C4-2B (cell line): ENCODE measurements around the gene OVCH1.

Experiments used
- H3K27ac ChIP-seq: fragments of 450-650 bp; 2 replicates; pipeline ENCODE4 v1.5.1; 2017
- ZFX ChIP-seq: fragments of 450-650 bp; IDR thresholded peaks from 2 replicates; pipeline ENCODE4 v1.6.1; 2017
- TF ChIP-seq, protein P1 (sequence below): fragments of 450-650 bp; conservative IDR thresholded peaks from 2 replicates; pipeline ENCODE4 v1.5.1; 2017; ENCODE audit warnings: mild to moderate bottlenecking

OVCH1 gene

DNA sequence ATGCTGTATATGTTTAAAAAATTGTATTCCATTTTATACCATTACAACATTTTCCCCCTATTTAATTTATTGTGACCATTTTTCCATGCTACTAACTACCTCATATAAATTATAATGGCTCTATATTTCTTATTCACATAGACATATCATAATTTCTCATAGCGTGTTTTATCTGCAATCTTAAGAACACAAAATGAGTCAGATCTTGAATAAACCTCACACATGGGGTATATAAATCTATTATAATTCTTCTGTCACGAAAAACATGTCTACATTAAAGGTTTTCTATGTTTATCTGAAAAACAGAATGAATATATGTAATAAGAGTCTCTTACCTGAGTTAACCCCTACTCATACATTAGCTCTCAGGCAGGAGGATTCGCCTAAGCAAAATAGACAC, 66.0 kb downstream of the OVCH1 start:
- no peak overlapping the region for H3K27ac ChIP-seq
- TF ChIP-seq, protein P1, sequence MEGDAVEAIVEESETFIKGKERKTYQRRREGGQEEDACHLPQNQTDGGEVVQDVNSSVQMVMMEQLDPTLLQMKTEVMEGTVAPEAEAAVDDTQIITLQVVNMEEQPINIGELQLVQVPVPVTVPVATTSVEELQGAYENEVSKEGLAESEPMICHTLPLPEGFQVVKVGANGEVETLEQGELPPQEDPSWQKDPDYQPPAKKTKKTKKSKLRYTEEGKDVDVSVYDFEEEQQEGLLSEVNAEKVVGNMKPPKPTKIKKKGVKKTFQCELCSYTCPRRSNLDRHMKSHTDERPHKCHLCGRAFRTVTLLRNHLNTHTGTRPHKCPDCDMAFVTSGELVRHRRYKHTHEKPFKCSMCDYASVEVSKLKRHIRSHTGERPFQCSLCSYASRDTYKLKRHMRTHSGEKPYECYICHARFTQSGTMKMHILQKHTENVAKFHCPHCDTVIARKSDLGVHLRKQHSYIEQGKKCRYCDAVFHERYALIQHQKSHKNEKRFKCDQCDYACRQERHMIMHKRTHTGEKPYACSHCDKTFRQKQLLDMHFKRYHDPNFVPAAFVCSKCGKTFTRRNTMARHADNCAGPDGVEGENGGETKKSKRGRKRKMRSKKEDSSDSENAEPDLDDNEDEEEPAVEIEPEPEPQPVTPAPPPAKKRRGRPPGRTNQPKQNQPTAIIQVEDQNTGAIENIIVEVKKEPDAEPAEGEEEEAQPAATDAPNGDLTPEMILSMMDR = no peak

DNA sequence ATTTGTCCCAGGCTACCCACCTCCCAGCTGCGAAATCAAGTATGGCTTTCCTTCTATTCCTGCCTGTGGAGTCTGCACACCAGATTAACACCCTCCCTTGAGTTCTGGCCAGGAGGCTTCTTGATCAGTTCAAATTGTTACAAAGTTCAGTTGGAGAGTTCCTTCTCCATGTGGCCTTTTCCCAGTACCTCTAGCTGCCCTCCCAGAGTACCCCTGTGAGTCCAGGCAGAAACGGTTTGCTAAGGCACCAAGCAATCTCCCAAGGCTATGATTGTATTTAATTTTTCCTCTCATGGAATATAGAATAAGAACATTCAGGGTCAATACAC, 66.8 kb downstream of the OVCH1 start:
- peak overlapping the region; percentile 18; the same call in 1 of the 2 replicates for H3K27ac ChIP-seq
- no peak for TF ChIP-seq ZFX
- TF ChIP-seq, protein P1 = no peak

DNA sequence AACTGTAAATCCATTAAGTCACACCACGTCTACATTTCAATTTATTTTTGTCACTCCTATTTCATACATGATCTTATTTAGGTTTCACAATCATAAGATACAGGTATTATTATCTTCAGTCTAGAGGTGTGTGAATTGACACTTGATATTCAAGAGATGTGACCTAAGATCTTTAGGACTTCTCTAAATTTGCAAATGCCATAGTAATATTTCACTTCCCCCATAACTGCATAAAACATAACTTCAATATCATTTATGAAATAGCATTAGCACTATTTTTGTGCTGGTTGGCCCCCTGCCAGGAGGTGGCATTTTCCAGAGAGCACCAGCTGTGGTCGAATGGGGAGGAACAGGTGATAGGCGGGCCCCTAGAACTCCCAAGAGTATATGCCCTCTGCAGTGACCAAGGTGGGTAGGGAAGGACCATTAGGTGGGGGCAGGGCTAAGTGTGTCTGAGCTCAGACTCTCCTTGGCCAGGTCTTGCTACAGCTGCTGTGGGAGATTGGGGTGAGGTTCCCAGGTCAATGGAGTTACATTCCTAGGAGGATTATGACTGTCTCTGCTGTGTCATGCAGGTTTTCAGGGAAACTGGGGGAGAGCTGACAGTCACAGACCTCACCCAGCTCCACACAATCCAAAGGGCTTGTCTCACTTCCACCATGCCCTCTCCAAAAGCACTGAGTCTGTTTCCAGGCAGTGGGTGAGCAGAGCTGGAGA, 67.3 kb downstream of the OVCH1 start:
- peak overlapping the region; percentile 18; the same call in 1 of the 2 replicates for H3K27ac ChIP-seq
- TF ChIP-seq, protein P1 = no peak
- no peak for TF ChIP-seq ZFX

DNA sequence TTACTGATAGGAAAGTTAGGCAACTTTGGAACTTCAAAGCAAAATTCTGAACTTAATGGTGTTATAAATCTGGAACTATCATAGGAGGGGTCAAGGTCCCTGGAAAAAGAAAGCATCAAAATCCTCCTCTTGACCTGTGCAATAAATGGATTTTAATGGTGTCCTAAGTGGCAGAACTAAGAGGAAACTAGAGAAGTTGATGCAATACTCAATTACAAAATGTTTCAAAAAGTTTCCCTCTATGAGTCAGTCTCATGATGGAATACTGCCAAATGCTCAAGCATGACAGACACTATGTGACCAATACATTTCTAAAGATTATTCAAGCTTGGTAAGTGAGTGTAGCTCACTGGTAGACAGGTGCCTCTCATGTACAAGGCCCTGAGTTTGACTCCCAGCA, 68.9 kb downstream of the OVCH1 start:
- no peak for TF ChIP-seq ZFX
- TF ChIP-seq, protein P1 = no peak
- H3K27ac ChIP-seq = no peak overlapping the region

DNA sequence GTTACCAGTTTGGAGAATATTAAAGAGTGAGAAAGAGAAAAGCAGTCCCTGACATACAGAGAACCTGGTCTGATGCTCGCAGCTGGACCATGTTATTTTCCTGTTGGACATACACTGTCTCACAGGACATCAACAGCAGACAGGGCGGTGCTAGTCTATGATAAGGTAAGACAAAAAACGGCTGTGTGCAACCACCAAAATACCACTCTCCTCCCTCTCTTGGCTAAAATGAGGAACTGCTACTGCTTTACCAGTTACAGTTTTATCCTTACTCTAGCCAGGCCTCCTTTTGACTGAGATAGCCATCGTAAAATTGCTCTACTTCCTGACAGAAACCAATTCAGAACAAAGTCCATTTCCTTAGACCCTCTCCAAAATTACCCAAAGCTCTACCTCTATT, 69.5 kb downstream of the OVCH1 start:
- H3K27ac ChIP-seq = no peak overlapping the region
- TF ChIP-seq, protein P1 = peak; percentile 33
- TF ChIP-seq ZFX = no peak

DNA sequence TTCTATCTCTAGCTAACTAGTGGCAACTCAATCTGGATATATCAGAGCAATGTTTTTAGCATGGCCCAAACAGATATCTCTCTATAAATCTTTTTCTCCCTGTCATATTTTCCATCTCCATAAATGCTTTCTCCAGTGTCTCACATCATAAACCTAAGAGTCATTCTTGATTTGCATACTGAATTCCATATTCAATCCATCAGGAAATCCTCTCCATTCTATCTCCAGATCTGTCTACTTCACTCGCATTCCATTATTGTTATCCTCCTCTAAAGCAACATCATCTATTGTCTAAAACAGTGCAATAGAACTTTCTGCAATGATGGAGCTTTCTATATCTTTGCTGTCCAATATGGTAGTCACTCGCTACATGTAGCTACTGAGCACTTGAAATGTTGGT, 71.0 kb downstream of the OVCH1 start:
- no peak overlapping the region for H3K27ac ChIP-seq
- TF ChIP-seq ZFX = no peak
- TF ChIP-seq, protein P1 = no peak

DNA sequence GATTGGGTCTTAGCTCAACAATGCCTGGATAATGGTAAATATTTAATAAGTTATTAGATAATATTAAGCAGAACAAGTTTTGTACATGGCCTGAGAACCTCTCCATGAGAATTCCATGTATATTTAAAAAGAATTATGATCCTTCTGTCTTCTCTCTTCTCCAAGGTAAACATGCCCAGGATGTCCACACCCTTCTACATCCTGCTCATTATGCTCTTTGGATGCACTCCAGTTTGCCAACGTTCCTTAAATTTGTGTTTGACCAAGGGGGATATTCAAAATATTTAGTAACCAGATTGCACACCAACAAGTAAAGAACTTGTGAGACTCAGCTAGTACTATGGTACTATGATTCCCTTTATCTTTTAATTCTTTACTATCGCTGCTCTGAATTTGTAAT, 71.8 kb downstream of the OVCH1 start:
- no peak overlapping the region for H3K27ac ChIP-seq
- TF ChIP-seq ZFX = no peak
- TF ChIP-seq, protein P1 = no peak
